Lower leg skin (tissue), 3 donors: ENCODE measurements around the gene TNFRSF13B.

Source experiments
- POLR2A ChIP-seq, 2 donors: fragments of 450-650 bp; IDR thresholded peaks; one replicate each; pipeline ENCODE4 v1.6.1; 2016 to 2017; ENCODE audit warnings: antibody characterized with exemption in 2 of 2, mild to moderate bottlenecking in 1 of 2, moderate library complexity in 1 of 2
- TF ChIP-seq, protein P1 (sequence below), 3 donors: fragments of 450-650 bp; IDR thresholded peaks; one replicate each; pipeline ENCODE4 v1.5.1; 2016; ENCODE audit warnings: antibody characterized with exemption in 3 of 3, mild to moderate bottlenecking in 3 of 3, moderate library complexity in 2 of 3

DNA sequence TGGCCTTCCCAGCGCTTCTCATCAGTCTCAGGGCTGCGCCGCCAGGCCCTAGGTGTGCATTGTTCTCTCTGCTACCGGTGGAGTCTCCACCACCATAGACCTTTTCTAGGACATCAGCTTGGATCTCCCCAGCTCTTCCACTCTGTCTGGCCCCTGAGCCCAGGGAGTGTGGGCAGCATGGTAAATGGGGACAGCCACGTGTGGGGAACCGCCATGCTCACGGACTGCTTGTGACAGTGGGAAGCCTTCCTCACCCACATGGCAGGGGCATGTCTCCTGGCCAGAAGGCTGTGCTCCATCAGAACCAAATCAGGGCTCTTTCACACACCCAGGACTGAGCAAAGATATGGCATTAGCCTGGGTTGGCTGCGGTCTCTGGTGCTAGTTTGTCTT lies 51.3 kb downstream of the TNFRSF13B start:
- TF ChIP-seq, protein P1, sequence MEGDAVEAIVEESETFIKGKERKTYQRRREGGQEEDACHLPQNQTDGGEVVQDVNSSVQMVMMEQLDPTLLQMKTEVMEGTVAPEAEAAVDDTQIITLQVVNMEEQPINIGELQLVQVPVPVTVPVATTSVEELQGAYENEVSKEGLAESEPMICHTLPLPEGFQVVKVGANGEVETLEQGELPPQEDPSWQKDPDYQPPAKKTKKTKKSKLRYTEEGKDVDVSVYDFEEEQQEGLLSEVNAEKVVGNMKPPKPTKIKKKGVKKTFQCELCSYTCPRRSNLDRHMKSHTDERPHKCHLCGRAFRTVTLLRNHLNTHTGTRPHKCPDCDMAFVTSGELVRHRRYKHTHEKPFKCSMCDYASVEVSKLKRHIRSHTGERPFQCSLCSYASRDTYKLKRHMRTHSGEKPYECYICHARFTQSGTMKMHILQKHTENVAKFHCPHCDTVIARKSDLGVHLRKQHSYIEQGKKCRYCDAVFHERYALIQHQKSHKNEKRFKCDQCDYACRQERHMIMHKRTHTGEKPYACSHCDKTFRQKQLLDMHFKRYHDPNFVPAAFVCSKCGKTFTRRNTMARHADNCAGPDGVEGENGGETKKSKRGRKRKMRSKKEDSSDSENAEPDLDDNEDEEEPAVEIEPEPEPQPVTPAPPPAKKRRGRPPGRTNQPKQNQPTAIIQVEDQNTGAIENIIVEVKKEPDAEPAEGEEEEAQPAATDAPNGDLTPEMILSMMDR (IDR thresholded peaks at IDR 0.05), result no peak
- no peak for TF ChIP-seq POLR2A (IDR thresholded peaks at IDR 0.05)
